Tibial nerve (tissue), 4 donors: ENCODE results near the gene TOE1.

Experiments
- EP300 ChIP-seq, 2 donors: sonication (generic); formaldehyde crosslinking; IDR thresholded peaks; one replicate each; pipeline ENCODE4 v1.6.1; 2017; ENCODE audit warnings: antibody characterized with exemption in 2 of 2, mild to moderate bottlenecking in 1 of 2
- POLR2A ChIP-seq, 2 donors: fragments of 450-650 bp; IDR thresholded peaks; one replicate each; pipeline ENCODE4 v1.6.1; 2017; ENCODE audit warnings: antibody characterized with exemption in 2 of 2, mild to moderate bottlenecking in 2 of 2, moderate library complexity in 2 of 2
- TF ChIP-seq, protein P1 (sequence below), 5 experiments: fragments of 200-600 bp in 3 of 5; fragments of 450-650 bp in 2 of 5; sonication (generic) in 3 of 5; IDR thresholded peaks; one replicate each; pipeline ENCODE4 v1.5.1; 2016 to 2019; ENCODE audit warnings: antibody characterized with exemption in 5 of 5, mild to moderate bottlenecking in 3 of 5, moderate library complexity in 2 of 5

DNA sequence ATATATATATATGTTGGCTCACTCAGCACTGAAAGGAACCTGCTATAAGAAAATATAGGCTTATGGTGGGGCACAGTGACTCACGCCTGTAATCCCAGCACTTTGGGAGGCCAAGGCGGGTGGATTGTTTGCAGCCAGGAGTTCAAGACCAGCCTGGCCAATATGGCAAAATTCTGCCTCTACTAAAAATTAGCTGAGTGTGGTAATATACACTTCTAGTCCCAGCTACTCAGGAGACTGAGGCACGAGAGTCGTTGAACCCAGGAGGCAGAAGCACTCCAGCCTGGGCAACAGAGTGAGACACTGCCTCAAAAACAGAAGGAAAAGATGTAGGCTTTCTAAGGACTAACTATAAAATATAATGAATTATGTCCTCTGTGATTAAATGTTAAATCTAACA lies 14.9 kb downstream of the TOE1 start:
- TF ChIP-seq EP300 (IDR thresholded peaks at IDR 0.05) (no peak), POLR2A (IDR thresholded peaks at IDR 0.05) (no peak)
- TF ChIP-seq, protein P1, sequence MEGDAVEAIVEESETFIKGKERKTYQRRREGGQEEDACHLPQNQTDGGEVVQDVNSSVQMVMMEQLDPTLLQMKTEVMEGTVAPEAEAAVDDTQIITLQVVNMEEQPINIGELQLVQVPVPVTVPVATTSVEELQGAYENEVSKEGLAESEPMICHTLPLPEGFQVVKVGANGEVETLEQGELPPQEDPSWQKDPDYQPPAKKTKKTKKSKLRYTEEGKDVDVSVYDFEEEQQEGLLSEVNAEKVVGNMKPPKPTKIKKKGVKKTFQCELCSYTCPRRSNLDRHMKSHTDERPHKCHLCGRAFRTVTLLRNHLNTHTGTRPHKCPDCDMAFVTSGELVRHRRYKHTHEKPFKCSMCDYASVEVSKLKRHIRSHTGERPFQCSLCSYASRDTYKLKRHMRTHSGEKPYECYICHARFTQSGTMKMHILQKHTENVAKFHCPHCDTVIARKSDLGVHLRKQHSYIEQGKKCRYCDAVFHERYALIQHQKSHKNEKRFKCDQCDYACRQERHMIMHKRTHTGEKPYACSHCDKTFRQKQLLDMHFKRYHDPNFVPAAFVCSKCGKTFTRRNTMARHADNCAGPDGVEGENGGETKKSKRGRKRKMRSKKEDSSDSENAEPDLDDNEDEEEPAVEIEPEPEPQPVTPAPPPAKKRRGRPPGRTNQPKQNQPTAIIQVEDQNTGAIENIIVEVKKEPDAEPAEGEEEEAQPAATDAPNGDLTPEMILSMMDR (IDR thresholded peaks at IDR 0.05): no peak
